Calu3 (cell line): Measurements from ENCODE around the gene CCR3. TPM values are rescaled to one million over a fixed set of nuclear protein-coding genes. Genes with fewer than 3 reads are reported as not detected.

Source experiments
- BruUV-seq: library from RNA; stranded (reverse); fragments of 400-500 nt; replicated peaks from 2 replicates; lab custom pipeline; 2021; lab: Mats Ljungman, UMichigan
- CTCF ChIA-PET: fragments of 300-600 bp; sonication (Branson Sonifier 250); formaldehyde crosslinking; loops from one replicate; lab custom pipeline; 2022; ENCODE audit warnings: antibody characterized with exemption; lab: Charles Lee
- DNase-seq: peaks from one replicate; pipeline ENCODE4 v3.0.0; 2022
- H3K27ac Mint-ChIP-seq: one replicate; pipeline ENCODE4 v1.8.0; 2022; ENCODE audit warnings: mixed read lengths; ENCODE audit not compliant: unreplicated experiment
- H3K27me3 Mint-ChIP-seq: one replicate; pipeline ENCODE4 v1.8.0; 2022; ENCODE audit warnings: mixed read lengths; ENCODE audit not compliant: unreplicated experiment
- H3K36me3 Mint-ChIP-seq: one replicate; pipeline ENCODE4 v1.8.0; 2022; ENCODE audit warnings: mild to moderate bottlenecking, moderate library complexity, mixed read lengths; ENCODE audit not compliant: insufficient read depth, unreplicated experiment
- H3K4me1 Mint-ChIP-seq: one replicate; pipeline ENCODE4 v1.8.0; 2022; ENCODE audit warnings: mild to moderate bottlenecking, low read depth, mixed read lengths; ENCODE audit not compliant: unreplicated experiment
- H3K4me3 Mint-ChIP-seq: one replicate; pipeline ENCODE4 v1.8.0; 2022; ENCODE audit warnings: mild to moderate bottlenecking, low read depth, moderate library complexity, mixed read lengths; ENCODE audit not compliant: unreplicated experiment
- H3K9me3 Mint-ChIP-seq: one replicate; pipeline ENCODE4 v1.8.0; 2022; ENCODE audit warnings: low read depth, mixed read lengths; ENCODE audit not compliant: unreplicated experiment
- CTCF ChIP-seq: fragments of 200-600 bp; IDR thresholded peaks from one replicate; pipeline ENCODE4 v1.8.0; 2022; ENCODE audit warnings: antibody characterized with exemption; ENCODE audit not compliant: unreplicated experiment
- intact Hi-C: fragments of 100-400 bp; cut with micrococcal nuclease; formaldehyde crosslinking; loops from one replicate; pipeline ENCODE4 v1.10.0; 2022; ENCODE audit not compliant: unreplicated experiment
- total RNA-seq: library from RNA; stranded (reverse); gene quantifications from 2 replicates; pipeline ENCODE4 v1.2.3, GENCODE V29; 2022

The CCR3 gene
- total RNA-seq, 1 experiment from 2014 or later, result 0.17 TPM

- CTCF ChIA-PET, result interaction anchor here (0.6 to 2.0 kb wide), 17 partner anchors 10 to 1068 kb away, joined by 3 to 13 read pairs (median 5); no protein-coding TSS in a partner anchor
- intact Hi-C loops, result loop anchor here (1.0 to 5.0 kb wide), 3 partner anchors 94 to 266 kb away; partner anchors contain the start of gene CXCR6
- no TSS peak for BruUV-seq
- no peaks in the 10 kb centered on the region for H3K9me3 Mint-ChIP-seq
- DNase-seq, result peak; percentile 68
- no peaks in the 10 kb centered on the region for H3K4me1 Mint-ChIP-seq
- peak; percentile 39 for TF ChIP-seq CTCF
- no peak within 1 kb of the TSS for H3K4me3 Mint-ChIP-seq
- peaks cover 8% of the 10 kb centered on the region for H3K36me3 Mint-ChIP-seq
- H3K27me3 Mint-ChIP-seq, result no peaks in the 10 kb centered on the region
- H3K27ac Mint-ChIP-seq, result peak within 1 kb of the TSS; percentile 69
Observed at GRCh38 chr3:46208167-46208704, 34.0 kb upstream of the CCR3 start, which contains the start of gene CCR1. Gene CCR1 (minus strand): TSS chr3:46208313. CDS start chr3:46204313, 4,000 bp downstream.

- no peaks in the 10 kb centered on the region for H3K9me3 Mint-ChIP-seq
- BruUV-seq, result no TSS peak
- no peaks in the 10 kb centered on the region for H3K4me1 Mint-ChIP-seq
- no peak for TF ChIP-seq CTCF
- no peak overlapping the region for H3K4me3 Mint-ChIP-seq
- no peak for DNase-seq
- no peaks in the 10 kb centered on the region for H3K27me3 Mint-ChIP-seq
- intact Hi-C loops, result loop anchor here (5.0 kb wide), 1 partner anchor 267 kb away; the partner anchor contains the start of gene CXCR6
- peaks cover 8% of the 10 kb centered on the region for H3K36me3 Mint-ChIP-seq
- no peak overlapping the region for H3K27ac Mint-ChIP-seq
- CTCF ChIA-PET, result interaction anchor here (0.6 to 2.0 kb wide), 13 partner anchors 9 to 270 kb away, joined by 3 to 13 read pairs (median 6); no protein-coding TSS in a partner anchor
Observed at GRCh38 chr3:46209053-46209452, 33.2 kb upstream of the CCR3 start.

- Mint-ChIP-seq H3K4me3 (no peak overlapping the region), H3K27me3 (no peaks in the 10 kb centered on the region), H3K36me3 (peaks cover 8% of the 10 kb centered on the region), H3K4me1 (no peaks in the 10 kb centered on the region), H3K27ac (no peak overlapping the region), H3K9me3 (no peaks in the 10 kb centered on the region)
- BruUV-seq, result no TSS peak
- CTCF ChIA-PET, result interaction anchor here (0.6 to 2.0 kb wide), 2 partner anchors 50 to 159 kb away, joined by 3 to 7 read pairs; no protein-coding TSS in a partner anchor
- intact Hi-C loops, result loop anchor here (5.0 kb wide), 1 partner anchor 268 kb away; the partner anchor contains the start of gene CXCR6
- DNase-seq, result no peak
- TF ChIP-seq CTCF, result no peak
Observed at GRCh38 chr3:46209746-46210470, 32.4 kb upstream of the CCR3 start.

GRCh38 chr3:46212101-46212500 lies 30.2 kb upstream of the CCR3 start:
- Mint-ChIP-seq H3K36me3 (peaks cover 8% of the 10 kb centered on the region), H3K27me3 (no peaks in the 10 kb centered on the region), H3K4me1 (no peaks in the 10 kb centered on the region), H3K4me3 (no peak overlapping the region), H3K27ac (no peak overlapping the region), H3K9me3 (no peaks in the 10 kb centered on the region)
- no peak for DNase-seq
- no peak for TF ChIP-seq CTCF
- intact Hi-C loops, result no loop called here
- BruUV-seq, result no TSS peak
- CTCF ChIA-PET, result no interaction called here
